ENCODE measurements around the gene SRRT.
"Not testable (repeated sequence)": the region's sequence is repeated elsewhere in the genome, so short reads cannot be mapped to it uniquely, and the experiment has no call there.

SRRT gene

DNA sequence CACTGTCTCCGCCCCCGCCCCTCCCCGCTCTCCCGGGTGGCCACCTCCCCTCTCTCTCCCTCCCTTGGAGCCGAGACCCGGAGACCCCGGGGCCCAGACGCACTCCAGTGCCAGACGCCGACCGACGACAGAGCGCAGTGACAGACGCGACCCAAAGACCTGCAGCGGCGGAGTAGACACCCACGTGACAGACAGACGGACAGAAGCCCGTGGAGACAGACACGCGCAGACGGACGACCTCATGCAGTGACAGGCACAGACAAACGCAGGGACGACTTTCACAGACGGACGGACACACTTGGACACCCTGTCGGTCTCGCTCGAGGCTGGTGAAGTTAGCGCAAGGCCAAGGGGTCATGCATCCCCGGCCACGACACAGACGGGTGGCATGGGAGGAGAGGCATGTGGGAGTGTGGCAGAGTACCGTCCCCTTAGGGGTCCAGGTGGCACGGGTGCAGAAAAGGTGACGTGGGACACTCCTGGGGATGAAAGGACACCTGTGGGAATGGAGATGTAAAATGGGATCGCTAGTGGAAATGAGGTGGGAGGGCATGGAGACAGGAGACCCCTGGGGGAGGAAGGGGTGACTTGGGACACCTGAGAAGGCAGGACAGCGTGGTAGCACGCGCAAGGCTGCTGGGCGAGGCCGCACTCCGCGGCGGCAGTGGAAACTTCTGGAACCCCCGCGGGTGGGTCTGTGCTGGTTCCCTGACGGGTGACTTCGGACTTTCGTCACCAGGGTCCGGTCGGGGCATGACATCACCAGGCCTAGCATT is 21.2 kb downstream of the SRRT start:
- DNase-seq, result peak; percentile 52

DNA sequence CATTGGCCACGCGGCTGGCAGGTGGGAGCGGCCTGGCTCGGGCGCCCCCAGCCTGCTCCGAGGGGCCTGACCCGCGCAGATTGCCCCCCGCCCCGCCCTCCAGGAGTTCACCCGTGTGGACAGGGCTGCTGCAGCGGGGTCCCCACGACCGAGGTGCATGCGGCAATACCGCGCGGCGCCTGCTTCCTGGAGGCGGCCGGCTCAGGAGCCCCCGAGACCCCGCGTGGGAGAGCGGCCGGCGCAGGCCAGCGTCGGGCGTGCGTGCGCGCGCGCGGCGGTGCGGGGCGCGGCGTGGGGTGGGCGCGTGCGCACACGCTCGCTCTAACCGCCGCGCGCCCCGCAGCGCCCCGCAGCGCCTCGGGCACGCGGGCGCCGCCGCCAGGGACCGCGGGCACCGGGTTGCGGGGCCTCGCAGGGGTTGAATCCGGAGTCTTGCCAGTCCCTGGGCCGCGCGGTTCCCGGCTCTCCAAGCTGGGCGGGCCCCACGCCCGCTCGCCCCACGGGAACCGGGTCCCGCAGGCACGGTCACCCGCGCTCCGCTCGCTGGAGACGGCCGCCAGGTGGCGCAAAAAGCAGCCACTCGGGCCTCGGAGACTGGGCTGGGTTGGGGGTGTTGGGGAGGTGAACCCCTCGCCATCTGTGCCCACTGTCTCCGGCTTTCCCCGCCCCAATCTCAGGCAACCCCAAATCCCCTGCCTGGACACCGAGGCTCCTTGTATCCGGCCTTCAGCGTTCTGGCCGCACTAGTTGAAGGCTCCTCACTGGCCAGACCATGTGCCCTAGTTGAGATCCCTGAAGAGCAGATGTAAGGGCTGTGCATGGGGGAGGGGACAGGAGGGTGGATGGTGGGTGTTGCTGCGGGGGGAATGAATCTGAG is 22.1 kb downstream of the SRRT start:
- DNase-seq, result peak; percentile 51

DNA sequence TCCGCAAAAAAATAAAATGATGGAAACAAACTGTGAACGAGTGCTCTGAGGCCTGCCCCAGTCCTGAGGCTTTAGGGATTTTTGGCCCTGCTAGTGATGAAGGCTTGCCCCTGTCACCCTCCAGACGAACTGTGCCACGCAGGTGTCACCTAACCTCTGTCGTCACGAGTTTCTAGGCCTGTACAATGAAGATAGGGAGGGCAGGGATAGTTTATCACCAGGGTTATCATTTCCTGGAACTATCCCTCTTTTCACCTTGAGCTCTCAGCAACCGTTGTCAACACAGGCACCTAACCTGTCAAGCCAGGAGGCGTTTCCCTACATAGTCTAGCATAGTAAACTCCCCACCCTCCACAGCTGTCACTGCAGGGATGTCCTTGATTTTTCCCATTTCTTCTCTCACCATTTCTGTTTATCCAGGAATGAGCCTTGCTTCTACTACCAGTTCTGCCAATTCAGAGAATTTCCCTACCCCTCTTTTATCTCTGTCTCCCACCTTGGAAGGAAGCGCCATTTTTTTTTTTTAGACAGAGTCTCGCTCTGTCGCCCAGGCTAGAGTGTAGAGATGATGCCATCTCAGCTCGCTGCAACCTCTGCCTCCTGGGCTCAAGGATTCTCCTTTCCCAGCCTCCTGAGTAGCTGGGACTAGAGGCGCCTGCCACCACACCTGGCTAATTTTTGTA is 23.0 kb downstream of the SRRT start:
- no peak for DNase-seq

DNA sequence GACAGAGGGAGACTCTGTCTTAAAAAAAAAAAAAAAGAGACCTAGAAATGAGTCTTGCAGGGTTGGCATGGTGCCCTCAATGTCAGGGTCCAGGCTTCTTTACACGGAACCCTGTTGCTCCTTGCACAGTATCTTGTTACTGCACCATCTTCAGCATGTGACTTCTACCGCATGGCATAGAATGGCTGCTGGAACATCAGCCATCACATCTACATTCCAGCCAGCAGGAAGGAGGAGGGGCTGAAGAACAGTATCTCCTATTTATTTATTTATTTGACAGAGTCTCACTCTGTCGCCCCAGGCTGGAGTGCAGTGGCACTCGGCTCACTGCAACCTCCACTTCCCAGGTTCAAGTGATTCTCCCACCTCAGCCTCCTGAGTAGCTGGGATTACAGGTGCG is 24.5 kb downstream of the SRRT start:
- no peak for DNase-seq

DNA sequence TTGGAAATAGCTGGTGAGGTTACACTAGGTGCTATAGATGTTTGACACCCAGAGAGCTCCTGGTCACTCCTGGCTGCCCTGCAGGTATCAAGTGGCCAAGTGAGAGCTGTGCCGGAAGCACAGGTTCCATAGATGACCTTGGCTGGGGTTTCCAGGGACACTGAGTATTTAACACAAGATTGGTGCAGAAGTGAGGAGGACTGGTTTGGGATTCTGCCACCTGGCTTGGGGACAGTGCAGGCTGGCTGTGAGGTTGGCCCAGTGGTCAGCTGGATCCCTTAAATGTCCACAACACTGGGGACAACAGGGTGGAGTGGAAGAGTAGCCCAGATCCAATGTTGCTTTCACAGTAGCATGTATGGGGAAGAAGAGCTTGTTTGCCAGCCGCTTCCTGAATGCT is 26.1 kb downstream of the SRRT start:
- DNase-seq, result no peak

- no peak for DNase-seq
These were observed 27.0 kb downstream of the SRRT start for GRCh38 chr7:100901921-100902332.

DNA sequence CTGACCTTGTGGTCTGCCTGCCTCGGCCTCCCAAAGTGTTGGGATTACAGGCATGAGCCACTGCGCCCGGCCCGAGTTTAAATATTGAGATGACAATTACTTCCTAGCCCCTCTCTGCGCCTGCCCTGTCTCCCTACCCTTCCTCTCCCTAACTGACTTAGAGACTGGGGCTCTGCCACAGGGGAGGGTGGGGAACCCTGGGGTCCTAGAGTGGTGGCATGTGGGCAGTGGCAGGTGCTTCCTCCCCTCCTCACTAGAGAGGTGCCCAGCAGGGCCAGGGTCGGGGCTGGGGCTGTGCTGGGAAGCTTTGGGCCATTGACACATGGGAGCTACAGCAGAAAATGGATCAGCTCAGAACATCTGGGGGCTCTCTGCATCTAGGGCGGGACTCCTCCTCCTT is 27.7 kb downstream of the SRRT start:
- DNase-seq, result no peak

- no peak for DNase-seq
These were observed 33.6 kb downstream of the SRRT start for GRCh38 chr7:100908512-100908911.

DNA sequence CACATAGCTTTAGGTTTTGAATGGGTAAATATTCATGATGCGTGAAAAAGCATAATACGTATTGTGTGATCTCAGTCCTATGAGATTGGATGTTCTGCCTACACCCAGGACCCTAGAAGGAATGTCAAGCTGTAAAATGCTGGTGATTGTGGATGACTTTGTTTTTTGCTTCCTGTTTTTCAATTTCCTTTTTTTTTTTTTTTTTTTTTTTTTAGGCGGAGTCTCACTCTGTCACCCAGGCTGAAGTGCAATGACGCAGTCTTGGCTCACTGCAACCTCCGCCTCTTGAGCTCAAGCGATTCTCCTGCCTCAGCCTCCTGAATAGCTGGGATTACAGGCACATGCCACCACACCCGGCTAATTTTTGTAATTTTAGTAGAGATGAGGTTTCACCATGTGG is 35.5 kb downstream of the SRRT start:
- DNase-seq, result peak; percentile 55

DNA sequence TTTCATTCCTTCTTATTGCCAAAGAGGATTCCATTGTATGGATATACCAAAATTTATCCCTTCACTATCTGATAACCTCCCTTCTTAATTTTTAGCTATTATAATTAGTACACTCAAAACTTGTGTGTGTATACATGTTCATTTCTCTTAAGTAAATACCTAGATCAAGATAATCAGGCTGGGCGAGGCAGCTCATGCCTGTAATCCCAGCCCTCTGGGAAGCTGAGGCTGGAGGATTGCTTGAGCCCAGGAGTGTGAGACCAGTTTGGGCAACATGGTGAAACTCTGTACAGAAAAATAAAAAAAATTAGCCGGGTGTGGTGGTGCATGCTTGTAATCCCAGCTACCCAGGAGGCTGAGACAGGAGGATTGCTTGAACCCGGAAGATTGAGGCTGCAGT is 36.6 kb downstream of the SRRT start:
- no peak for DNase-seq

GRCh38 chr7:100914208-100914878 is 39.4 kb downstream of the SRRT start:
- DNase-seq, result no peak

DNA sequence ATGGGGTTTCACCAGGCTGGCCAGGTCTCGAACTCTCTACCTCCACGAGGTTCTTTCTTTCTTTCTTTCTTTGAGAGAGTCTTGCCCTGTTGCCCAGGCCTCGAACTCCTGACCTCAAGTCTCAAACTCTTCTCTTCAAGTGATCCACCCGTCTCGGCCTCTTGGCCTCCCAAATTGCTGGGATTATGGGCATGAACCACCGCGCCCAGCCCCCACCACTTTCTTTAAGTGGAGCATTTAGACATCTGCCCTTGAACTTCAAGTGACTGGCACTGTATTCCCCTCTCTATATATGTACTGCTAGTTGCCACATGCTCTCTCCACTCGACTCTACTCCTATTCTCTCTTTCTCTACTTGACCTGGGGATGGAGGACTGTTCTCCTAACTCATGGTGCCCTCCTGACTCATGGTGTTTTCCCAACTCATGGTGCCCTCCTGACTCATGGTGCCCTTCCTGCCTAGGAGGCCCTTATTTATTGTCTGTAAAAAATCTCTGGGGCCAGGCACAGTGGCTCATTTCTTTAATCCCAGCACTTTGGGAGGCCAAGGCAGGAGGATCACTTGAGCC is 40.1 kb downstream of the SRRT start:
- DNase-seq, result peak; percentile 59

- not testable (repeated sequence) for DNase-seq
These were observed 44.4 kb downstream of the SRRT start for GRCh38 chr7:100919335-100919734.

DNA sequence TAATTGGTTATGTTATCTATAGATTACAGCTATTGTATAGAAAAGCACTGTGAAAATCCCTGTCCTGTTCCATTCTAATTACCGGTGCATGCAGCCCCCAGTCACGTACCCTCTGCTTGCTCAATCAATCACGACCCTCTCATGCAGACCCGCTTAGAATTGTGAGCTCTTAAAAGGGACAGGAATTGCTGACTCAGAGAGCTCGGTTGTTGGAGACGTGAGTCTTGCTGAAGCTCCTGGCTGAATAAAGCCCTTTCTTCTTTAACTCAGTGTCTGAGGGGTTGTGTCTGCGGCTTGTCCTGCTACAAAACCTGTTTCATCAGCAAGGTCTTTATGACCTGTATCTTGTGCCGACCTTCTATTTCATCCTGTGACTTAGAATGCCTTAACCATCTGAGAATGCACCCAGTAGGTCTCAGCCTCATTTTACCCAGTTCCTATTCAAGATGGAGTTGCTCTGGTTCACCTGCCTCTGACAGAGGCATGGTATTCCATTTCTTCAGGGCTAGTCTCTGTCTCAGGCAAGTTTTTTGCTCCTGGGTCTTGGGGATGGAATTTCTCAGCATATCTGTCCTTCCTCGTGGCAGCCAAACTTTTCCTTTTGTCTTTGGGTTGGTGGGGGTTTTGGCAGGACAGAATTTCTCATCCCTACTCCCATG is 45.0 kb downstream of the SRRT start:
- not testable (repeated sequence) for DNase-seq

- no peak for DNase-seq
These were observed 46.1 kb downstream of the SRRT start for GRCh38 chr7:100921039-100921438.

- not testable (repeated sequence) for DNase-seq
These were observed 48.7 kb downstream of the SRRT start for GRCh38 chr7:100923616-100924015.

DNA sequence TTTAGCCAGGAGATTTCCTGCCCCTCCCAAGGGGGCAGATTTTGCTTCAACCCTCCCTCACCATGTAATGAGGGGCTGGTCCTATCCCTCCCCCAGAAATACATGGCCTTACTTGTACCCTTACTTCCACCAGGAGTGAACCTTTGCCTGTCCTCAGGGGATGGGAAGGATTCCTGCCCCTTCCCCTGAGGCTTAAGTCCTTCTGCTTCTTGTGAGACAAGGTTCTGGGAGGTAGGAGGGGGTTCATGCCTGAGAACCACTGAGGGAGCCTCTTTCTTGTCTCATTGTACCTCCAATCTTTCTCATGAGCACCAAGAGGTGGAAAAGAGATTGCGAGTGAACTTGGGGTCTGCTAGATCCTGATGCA is 54.9 kb downstream of the SRRT start:
- no peak for DNase-seq

DNA sequence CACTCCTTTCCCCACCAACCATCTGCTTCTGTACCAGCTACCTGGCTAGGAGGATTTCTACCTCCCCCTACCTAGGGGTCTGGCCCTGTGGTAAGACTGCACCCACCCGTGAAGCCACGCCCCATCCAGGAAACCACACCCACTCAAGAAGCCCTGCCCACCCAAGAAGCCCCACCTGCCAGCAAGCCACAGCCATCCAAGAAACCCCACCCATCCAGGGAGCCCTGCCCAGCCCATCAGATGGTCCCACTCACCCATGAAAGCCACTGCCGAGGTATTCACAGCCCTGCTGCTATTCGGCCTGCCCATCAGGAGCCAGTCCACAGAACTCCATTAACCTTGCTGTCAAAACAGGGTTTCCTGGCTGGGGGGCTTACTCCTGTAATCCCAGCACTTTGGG is 58.8 kb downstream of the SRRT start:
- no peak for DNase-seq

GRCh38 chr7:100935381-100935780 is 60.5 kb downstream of the SRRT start:
- not testable (repeated sequence) for DNase-seq

GRCh38 chr7:100936167-100936566 is 61.3 kb downstream of the SRRT start:
- not testable (repeated sequence) for DNase-seq
